Neural progenitor cell (in vitro differentiated cells): Measurements from ENCODE around the gene GGT5. TPM values are rescaled to one million over a fixed set of nuclear protein-coding genes. Genes with fewer than 3 reads are reported as not detected.

ENCODE experiments used
- DNase-seq: peaks from one replicate; pipeline ENCODE4 v3.0.0-alpha.2; 2016; ENCODE audit warnings: low spot score
- H2AFZ ChIP-seq: fragments of 200-600 bp; sonication (generic); replicated peaks from 2 replicates; pipeline ENCODE4 v1.6.1; 2016; ENCODE audit warnings: antibody characterized with exemption
- H3F3A ChIP-seq: fragments of 200-600 bp; sonication (generic); 2 replicates; pipeline ENCODE4 v1.6.1; 2016; ENCODE audit warnings: antibody characterized with exemption, low read depth
- H3K27ac ChIP-seq: fragments of 200-600 bp; sonication (generic); 2 replicates; pipeline ENCODE4 v1.5.1; 2016; ENCODE audit warnings: mild to moderate bottlenecking
- H3K27me3 ChIP-seq: fragments of 200-600 bp; sonication (generic); 2 replicates; pipeline ENCODE4 v1.6.1; 2016; ENCODE audit warnings: mild to moderate bottlenecking, moderate library complexity
- H3K36me3 ChIP-seq: fragments of 200-600 bp; sonication (generic); 2 replicates; pipeline ENCODE4 v1.5.1; 2016
- H3K4me1 ChIP-seq: fragments of 200-600 bp; sonication (generic); 2 replicates; pipeline ENCODE4 v1.6.1; 2016; ENCODE audit warnings: mixed run types
- H3K4me2 ChIP-seq: fragments of 200-600 bp; sonication (generic); 2 replicates; pipeline ENCODE4 v1.6.1; 2016
- H3K4me3 ChIP-seq: fragments of 200-600 bp; sonication (generic); 2 replicates; pipeline ENCODE4 v1.5.1; 2016
- H3K79me2 ChIP-seq: fragments of 200-600 bp; sonication (generic); 2 replicates; pipeline ENCODE4 v1.6.1; 2016; ENCODE audit warnings: low read depth
- H3K9ac ChIP-seq: fragments of 200-600 bp; sonication (generic); 2 replicates; pipeline ENCODE4 v1.6.1; 2016
- H3K9me3 ChIP-seq: fragments of 200-600 bp; sonication (generic); 2 replicates; pipeline ENCODE4 v1.5.1; 2016; ENCODE audit warnings: low read depth
- H4K20me1 ChIP-seq: fragments of 200-600 bp; sonication (generic); 2 replicates; pipeline ENCODE4 v1.6.1; 2016; ENCODE audit warnings: low read depth
- H3K27ac Mint-ChIP-seq: 3 replicates; pipeline ENCODE4 v1.8.0; 2021; ENCODE audit warnings: mixed read lengths
- H3K27me3 Mint-ChIP-seq: 2 replicates; pipeline ENCODE4 v1.8.0; 2022; ENCODE audit warnings: low read depth, mild to moderate bottlenecking, inconsistent platforms, moderate library complexity, mixed read lengths; ENCODE audit not compliant: insufficient read depth
- H3K36me3 Mint-ChIP-seq: 3 replicates; pipeline ENCODE4 v1.8.0; 2021; ENCODE audit warnings: mixed read lengths
- H3K4me1 Mint-ChIP-seq: 3 replicates; pipeline ENCODE4 v1.8.0; 2021; ENCODE audit warnings: mixed read lengths
- H3K4me3 Mint-ChIP-seq: 3 replicates; pipeline ENCODE4 v1.8.0; 2021; ENCODE audit warnings: mild to moderate bottlenecking, moderate library complexity, mixed read lengths
- H3K9me3 Mint-ChIP-seq: 3 replicates; pipeline ENCODE4 v1.8.0; 2020; ENCODE audit warnings: mixed read lengths
- EZH2 ChIP-seq: fragments of 200-600 bp; sonication (generic); IDR thresholded peaks from 2 replicates; pipeline ENCODE4 v1.6.1; 2017; ENCODE audit warnings: antibody characterized with exemption, mild to moderate bottlenecking, moderate library complexity
- EZH2phosphoT487 ChIP-seq: fragments of 200-600 bp; sonication (generic); IDR thresholded peaks from 2 replicates; pipeline ENCODE4 v1.6.1; 2017; ENCODE audit warnings: antibody characterized with exemption
- total RNA-seq: library from RNA; depleted of rRNA; stranded (reverse); fragments of >200 nt; gene quantifications from 2 replicates; pipeline ENCODE4 v1.2.3, GENCODE V29; 2015; ENCODE audit warnings: low replicate concordance
- TF ChIP-seq, protein P1 (sequence below): fragments of 200-600 bp; sonication (generic); IDR thresholded peaks from 2 replicates; pipeline ENCODE4 v1.5.1; 2017; ENCODE audit warnings: antibody characterized with exemption, mild to moderate bottlenecking

Gene GGT5
- total RNA-seq, 1 donor from 2014 or later: not detected

- no peaks in the 10 kb centered on the region for H3K9me3 ChIP-seq
- Mint-ChIP-seq H3K27ac (no peak overlapping the region), H3K27me3 (no peaks in the 10 kb centered on the region), H3K4me3 (no peak overlapping the region), H3K4me1 (no peaks in the 10 kb centered on the region), H3K36me3 (no peaks in the 10 kb centered on the region), H3K9me3 (no peaks in the 10 kb centered on the region)
- no peaks in the 10 kb centered on the region for H3F3A ChIP-seq
- no peaks in the 10 kb centered on the region for H3K79me2 ChIP-seq
- H2AFZ ChIP-seq: no peak overlapping the region
- no peaks in the 10 kb centered on the region for H3K4me1 ChIP-seq
- no peak for DNase-seq
- H4K20me1 ChIP-seq: no peaks in the 10 kb centered on the region
- H3K36me3 ChIP-seq: no peaks in the 10 kb centered on the region
- H3K27me3 ChIP-seq: no peaks in the 10 kb centered on the region
- H3K4me3 ChIP-seq: no peak overlapping the region
- no peak overlapping the region for H3K9ac ChIP-seq
- TF ChIP-seq, protein P1, sequence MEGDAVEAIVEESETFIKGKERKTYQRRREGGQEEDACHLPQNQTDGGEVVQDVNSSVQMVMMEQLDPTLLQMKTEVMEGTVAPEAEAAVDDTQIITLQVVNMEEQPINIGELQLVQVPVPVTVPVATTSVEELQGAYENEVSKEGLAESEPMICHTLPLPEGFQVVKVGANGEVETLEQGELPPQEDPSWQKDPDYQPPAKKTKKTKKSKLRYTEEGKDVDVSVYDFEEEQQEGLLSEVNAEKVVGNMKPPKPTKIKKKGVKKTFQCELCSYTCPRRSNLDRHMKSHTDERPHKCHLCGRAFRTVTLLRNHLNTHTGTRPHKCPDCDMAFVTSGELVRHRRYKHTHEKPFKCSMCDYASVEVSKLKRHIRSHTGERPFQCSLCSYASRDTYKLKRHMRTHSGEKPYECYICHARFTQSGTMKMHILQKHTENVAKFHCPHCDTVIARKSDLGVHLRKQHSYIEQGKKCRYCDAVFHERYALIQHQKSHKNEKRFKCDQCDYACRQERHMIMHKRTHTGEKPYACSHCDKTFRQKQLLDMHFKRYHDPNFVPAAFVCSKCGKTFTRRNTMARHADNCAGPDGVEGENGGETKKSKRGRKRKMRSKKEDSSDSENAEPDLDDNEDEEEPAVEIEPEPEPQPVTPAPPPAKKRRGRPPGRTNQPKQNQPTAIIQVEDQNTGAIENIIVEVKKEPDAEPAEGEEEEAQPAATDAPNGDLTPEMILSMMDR: no peak
- no peak for TF ChIP-seq EZH2
- TF ChIP-seq EZH2phosphoT487: no peak
- H3K4me2 ChIP-seq: no peak overlapping the region
- H3K27ac ChIP-seq: no peak overlapping the region
Observed at GRCh38 chr22:24236656-24237055, 8.2 kb downstream of the GGT5 start.

GRCh38 chr22:24235315-24235714 is 9.6 kb downstream of the GGT5 start:
- no peaks in the 10 kb centered on the region for H3K9me3 Mint-ChIP-seq
- no peaks in the 10 kb centered on the region for H3K27me3 ChIP-seq
- no peaks in the 10 kb centered on the region for H3F3A ChIP-seq
- H4K20me1 ChIP-seq: no peaks in the 10 kb centered on the region
- H3K27ac ChIP-seq: no peak overlapping the region
- no peaks in the 10 kb centered on the region for H3K36me3 ChIP-seq
- no peak overlapping the region for H3K4me2 ChIP-seq
- DNase-seq: no peak
- peak overlapping the region; percentile 52 for H3K4me3 Mint-ChIP-seq
- no peaks in the 10 kb centered on the region for H3K9me3 ChIP-seq
- no peak overlapping the region for H3K9ac ChIP-seq
- no peak overlapping the region for H3K27ac Mint-ChIP-seq
- no peaks in the 10 kb centered on the region for H3K27me3 Mint-ChIP-seq
- no peaks in the 10 kb centered on the region for H3K79me2 ChIP-seq
- no peak overlapping the region for H2AFZ ChIP-seq
- H3K4me3 ChIP-seq: no peak overlapping the region
- peaks cover 6% of the 10 kb centered on the region for H3K4me1 ChIP-seq
- no peak for TF ChIP-seq EZH2phosphoT487
- TF ChIP-seq, protein P1: no peak
- no peak for TF ChIP-seq EZH2
- no peaks in the 10 kb centered on the region for H3K36me3 Mint-ChIP-seq
- peaks cover 2% of the 10 kb centered on the region for H3K4me1 Mint-ChIP-seq

GRCh38 chr22:24233816-24234215 is 11.1 kb downstream of the GGT5 start:
- Histone ChIP-seq H3K27me3 (no peaks in the 10 kb centered on the region), H3K36me3 (no peaks in the 10 kb centered on the region), H3K4me3 (no peak overlapping the region), H3K4me1 (peaks cover 6% of the 10 kb centered on the region), H3K27ac (no peak overlapping the region), H3K4me2 (no peak overlapping the region), H3K9me3 (no peaks in the 10 kb centered on the region), H3K9ac (no peak overlapping the region), H3F3A (no peaks in the 10 kb centered on the region), H3K79me2 (no peaks in the 10 kb centered on the region), H2AFZ (no peak overlapping the region), H4K20me1 (no peaks in the 10 kb centered on the region)
- H3K4me3 Mint-ChIP-seq: no peak overlapping the region
- no peaks in the 10 kb centered on the region for H3K36me3 Mint-ChIP-seq
- H3K27ac Mint-ChIP-seq: no peak overlapping the region
- no peaks in the 10 kb centered on the region for H3K9me3 Mint-ChIP-seq
- H3K27me3 Mint-ChIP-seq: no peaks in the 10 kb centered on the region
- no peak for DNase-seq
- H3K4me1 Mint-ChIP-seq: peaks cover 2% of the 10 kb centered on the region
- TF ChIP-seq EZH2: no peak
- TF ChIP-seq EZH2phosphoT487: no peak
- TF ChIP-seq, protein P1: no peak
